ENCODE data around the gene HERC4. TPM values are rescaled to one million over a fixed set of nuclear protein-coding genes. Genes with fewer than 3 reads are reported as not detected.
A peak's percentile ranks its signal among the peaks of the same experiment; 100 is the strongest.

Gene HERC4
- total RNA-seq, 1 donor, result 125 TPM

GRCh38 chr10:68096913-68097516 is 21.9 kb upstream of the HERC4 start:
- no peak overlapping the region for H3K4me3 ChIP-seq (ENCODE audit: insufficient read depth, low read length)
- H4K20me1 ChIP-seq (ENCODE audit: insufficient read depth, low read length), result no peaks in the 10 kb centered on the region
- H3K36me3 ChIP-seq (ENCODE audit: insufficient read depth, low read length), result peaks cover 5% of the 10 kb centered on the region
- DNase-seq (ENCODE audit: insufficient read length, low spot score, missing footprints), result no peak
- no peak overlapping the region for H3K4me2 ChIP-seq (ENCODE audit: insufficient read depth, low read length)
- TF ChIP-seq, protein P1, sequence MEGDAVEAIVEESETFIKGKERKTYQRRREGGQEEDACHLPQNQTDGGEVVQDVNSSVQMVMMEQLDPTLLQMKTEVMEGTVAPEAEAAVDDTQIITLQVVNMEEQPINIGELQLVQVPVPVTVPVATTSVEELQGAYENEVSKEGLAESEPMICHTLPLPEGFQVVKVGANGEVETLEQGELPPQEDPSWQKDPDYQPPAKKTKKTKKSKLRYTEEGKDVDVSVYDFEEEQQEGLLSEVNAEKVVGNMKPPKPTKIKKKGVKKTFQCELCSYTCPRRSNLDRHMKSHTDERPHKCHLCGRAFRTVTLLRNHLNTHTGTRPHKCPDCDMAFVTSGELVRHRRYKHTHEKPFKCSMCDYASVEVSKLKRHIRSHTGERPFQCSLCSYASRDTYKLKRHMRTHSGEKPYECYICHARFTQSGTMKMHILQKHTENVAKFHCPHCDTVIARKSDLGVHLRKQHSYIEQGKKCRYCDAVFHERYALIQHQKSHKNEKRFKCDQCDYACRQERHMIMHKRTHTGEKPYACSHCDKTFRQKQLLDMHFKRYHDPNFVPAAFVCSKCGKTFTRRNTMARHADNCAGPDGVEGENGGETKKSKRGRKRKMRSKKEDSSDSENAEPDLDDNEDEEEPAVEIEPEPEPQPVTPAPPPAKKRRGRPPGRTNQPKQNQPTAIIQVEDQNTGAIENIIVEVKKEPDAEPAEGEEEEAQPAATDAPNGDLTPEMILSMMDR (IDR thresholded peaks at IDR 0.05; ENCODE audit: extremely low read depth, low read depth, low read length), result no peak
- peaks cover 7% of the 10 kb centered on the region for H3K79me2 ChIP-seq (ENCODE audit: insufficient read depth, low read length)
- peaks cover 77% of the 10 kb centered on the region for H3K4me1 ChIP-seq (ENCODE audit: insufficient read depth, low read length)
- H3K9me3 ChIP-seq (ENCODE audit: low read depth, low read length), result no peaks in the 10 kb centered on the region
- peak overlapping the region; percentile 87 for H3K27ac ChIP-seq (ENCODE audit: low read depth, low read length)
- no peak overlapping the region for H2AFZ ChIP-seq (ENCODE audit: low read length)
- H3K27me3 ChIP-seq (ENCODE audit: insufficient read depth, low read length), result no peaks in the 10 kb centered on the region

GRCh38 chr10:68095153-68095552 is 20.1 kb upstream of the HERC4 start:
- Histone ChIP-seq H3K79me2 (ENCODE audit: insufficient read depth, low read length) (peaks cover 17% of the 10 kb centered on the region), H4K20me1 (ENCODE audit: insufficient read depth, low read length) (no peaks in the 10 kb centered on the region), H3K36me3 (ENCODE audit: insufficient read depth, low read length) (peaks cover 5% of the 10 kb centered on the region), H3K9me3 (ENCODE audit: low read depth, low read length) (no peaks in the 10 kb centered on the region), H3K4me2 (ENCODE audit: insufficient read depth, low read length) (peak overlapping the region; percentile 62), H3K4me1 (ENCODE audit: insufficient read depth, low read length) (peaks cover 70% of the 10 kb centered on the region), H3K27ac (ENCODE audit: low read depth, low read length) (peak overlapping the region; percentile 96), H3K4me3 (ENCODE audit: insufficient read depth, low read length) (no peak overlapping the region), H2AFZ (ENCODE audit: low read length) (no peak overlapping the region), H3K27me3 (ENCODE audit: insufficient read depth, low read length) (no peaks in the 10 kb centered on the region)
- DNase-seq (ENCODE audit: insufficient read length, low spot score, missing footprints), result no peak
- TF ChIP-seq, protein P1 (IDR thresholded peaks at IDR 0.05; ENCODE audit: extremely low read depth, low read depth, low read length), result no peak

DNA sequence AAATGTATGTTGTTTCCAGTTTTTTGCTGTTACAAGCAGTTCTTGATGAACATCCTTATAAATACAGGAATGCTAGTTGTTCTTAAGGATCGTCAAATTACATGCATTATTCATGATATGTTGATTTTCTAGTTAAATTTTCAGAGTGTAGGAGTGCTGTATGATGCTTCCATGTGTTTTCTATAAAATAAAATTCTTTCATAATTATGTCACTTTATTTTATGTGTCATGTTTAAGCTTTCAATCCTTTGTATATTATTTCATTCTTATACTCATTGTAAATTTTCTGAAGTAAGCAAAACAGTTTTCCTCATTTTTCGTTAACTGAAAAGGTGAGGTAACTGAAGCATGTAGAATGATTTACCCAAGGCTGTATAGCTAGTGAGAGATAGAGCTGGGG is 17.4 kb upstream of the HERC4 start:
- H3K27ac ChIP-seq (ENCODE audit: low read depth, low read length), result peak overlapping the region; percentile 96
- no peaks in the 10 kb centered on the region for H4K20me1 ChIP-seq (ENCODE audit: insufficient read depth, low read length)
- no peak for DNase-seq (ENCODE audit: insufficient read length, low spot score, missing footprints)
- H3K4me2 ChIP-seq (ENCODE audit: insufficient read depth, low read length), result no peak overlapping the region
- peaks cover 25% of the 10 kb centered on the region for H3K79me2 ChIP-seq (ENCODE audit: insufficient read depth, low read length)
- H3K9me3 ChIP-seq (ENCODE audit: low read depth, low read length), result no peaks in the 10 kb centered on the region
- TF ChIP-seq, protein P1 (IDR thresholded peaks at IDR 0.05; ENCODE audit: extremely low read depth, low read depth, low read length), result no peak
- peaks cover 69% of the 10 kb centered on the region for H3K4me1 ChIP-seq (ENCODE audit: insufficient read depth, low read length)
- no peak overlapping the region for H2AFZ ChIP-seq (ENCODE audit: low read length)
- peaks cover 5% of the 10 kb centered on the region for H3K36me3 ChIP-seq (ENCODE audit: insufficient read depth, low read length)
- H3K27me3 ChIP-seq (ENCODE audit: insufficient read depth, low read length), result no peaks in the 10 kb centered on the region
- H3K4me3 ChIP-seq (ENCODE audit: insufficient read depth, low read length), result no peak overlapping the region

GRCh38 chr10:68090586-68090985 is 15.5 kb upstream of the HERC4 start:
- Histone ChIP-seq H3K27me3 (ENCODE audit: insufficient read depth, low read length) (no peaks in the 10 kb centered on the region), H3K9me3 (ENCODE audit: low read depth, low read length) (no peaks in the 10 kb centered on the region), H3K27ac (ENCODE audit: low read depth, low read length) (peak overlapping the region; percentile 96), H3K4me1 (ENCODE audit: insufficient read depth, low read length) (peaks cover 69% of the 10 kb centered on the region), H4K20me1 (ENCODE audit: insufficient read depth, low read length) (no peaks in the 10 kb centered on the region), H3K36me3 (ENCODE audit: insufficient read depth, low read length) (peaks cover 5% of the 10 kb centered on the region), H2AFZ (ENCODE audit: low read length) (no peak overlapping the region), H3K79me2 (ENCODE audit: insufficient read depth, low read length) (peaks cover 23% of the 10 kb centered on the region), H3K4me2 (ENCODE audit: insufficient read depth, low read length) (no peak overlapping the region), H3K4me3 (ENCODE audit: insufficient read depth, low read length) (no peak overlapping the region)
- TF ChIP-seq, protein P1 (IDR thresholded peaks at IDR 0.05; ENCODE audit: extremely low read depth, low read depth, low read length), result no peak
- no peak for DNase-seq (ENCODE audit: insufficient read length, low spot score, missing footprints)
